Right renal cortex interstitium (tissue), 3 donors: ENCODE results near the gene ZBTB16. TPM values are rescaled to one million over a fixed set of nuclear protein-coding genes. Genes with fewer than 3 reads are reported as not detected.

ENCODE experiments used
- DNase-seq, 3 donors: peaks; one replicate each; pipeline ENCODE4 v3.0.0-alpha.2; 2013; ENCODE audit warnings: low read depth in 3 of 3, low spot score in 2 of 3
- polyA plus RNA-seq, 3 donors: library from polyadenylated mRNA; unstranded; fragments of 120-200 nt; gene quantifications; one replicate each; pipeline ENCODE4 v1.2.1, GENCODE V29; 2013; ENCODE audit not compliant: insufficient read length in 3 of 3

Gene ZBTB16
- polyA plus RNA-seq, 3 donors: 1.1 to 1.8 (median 1.4) TPM

DNA sequence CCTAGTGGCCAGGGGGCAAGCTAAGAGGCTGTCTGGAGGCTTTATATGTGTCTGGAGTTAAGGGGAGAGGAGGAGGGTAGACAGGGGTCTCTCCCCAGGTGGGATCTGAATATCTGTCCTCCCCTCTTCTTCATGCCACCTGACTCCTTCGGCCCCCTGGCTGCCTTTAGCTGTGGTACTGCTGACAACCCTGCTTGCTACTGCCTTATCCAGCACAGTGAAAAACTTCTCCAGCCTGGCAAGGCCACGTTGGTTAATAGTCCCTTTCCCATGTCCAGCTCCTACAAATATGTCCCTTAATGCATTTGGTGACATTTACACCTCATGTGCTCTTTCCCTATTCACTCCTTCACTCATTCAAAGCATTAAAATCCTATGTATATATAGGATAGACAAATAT, 194.3 kb downstream of the ZBTB16 start:
- no peak for DNase-seq

DNA sequence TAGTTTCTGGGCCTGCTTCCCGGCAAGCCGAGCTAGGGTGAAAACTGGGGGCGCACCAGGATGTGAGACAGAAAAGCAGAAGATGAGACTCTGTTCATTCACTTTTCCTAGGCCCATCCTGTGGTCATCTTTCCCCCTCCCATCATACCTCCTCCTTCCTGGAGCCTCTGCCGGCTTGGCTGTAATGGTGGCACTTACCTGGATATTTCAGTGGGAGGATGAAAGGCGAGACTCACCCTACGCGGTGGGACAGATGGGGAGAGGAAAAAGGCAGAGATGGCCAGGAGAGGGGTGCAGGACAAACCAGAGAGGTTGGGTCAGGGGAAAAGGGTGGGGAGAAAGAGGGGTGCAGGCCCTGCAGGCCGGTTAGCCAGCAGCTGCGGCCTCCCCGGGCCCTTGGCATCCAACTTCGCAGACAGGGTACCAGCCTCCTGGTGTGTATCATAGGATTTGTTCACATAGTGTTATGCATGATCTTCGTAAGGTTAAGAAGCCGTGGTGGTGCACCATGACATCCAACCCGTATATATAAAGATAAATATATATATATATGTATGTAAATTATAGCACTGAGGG, 195.1 kb downstream of the ZBTB16 start:
- DNase-seq: no peak

DNA sequence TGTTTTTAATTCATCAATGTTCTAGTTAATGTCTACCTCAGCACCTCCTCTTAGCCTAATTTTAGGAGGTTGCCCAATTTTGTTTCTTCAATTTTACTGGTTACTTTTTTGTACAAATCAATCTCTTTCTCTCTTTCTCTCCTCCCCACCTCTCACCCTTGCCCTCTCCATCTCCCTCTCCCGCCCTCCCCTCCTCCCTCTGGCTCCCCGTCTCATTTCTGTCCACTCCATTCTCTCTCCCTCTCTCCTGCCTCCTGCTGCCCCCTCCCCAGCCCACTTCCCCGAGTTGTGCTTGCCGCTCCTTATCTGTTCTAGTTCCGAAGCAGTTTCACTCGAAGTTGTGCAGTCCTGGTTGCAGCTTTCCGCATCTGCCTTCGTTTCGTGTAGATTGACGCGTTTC, 195.8 kb downstream of the ZBTB16 start:
- DNase-seq: no peak

DNA sequence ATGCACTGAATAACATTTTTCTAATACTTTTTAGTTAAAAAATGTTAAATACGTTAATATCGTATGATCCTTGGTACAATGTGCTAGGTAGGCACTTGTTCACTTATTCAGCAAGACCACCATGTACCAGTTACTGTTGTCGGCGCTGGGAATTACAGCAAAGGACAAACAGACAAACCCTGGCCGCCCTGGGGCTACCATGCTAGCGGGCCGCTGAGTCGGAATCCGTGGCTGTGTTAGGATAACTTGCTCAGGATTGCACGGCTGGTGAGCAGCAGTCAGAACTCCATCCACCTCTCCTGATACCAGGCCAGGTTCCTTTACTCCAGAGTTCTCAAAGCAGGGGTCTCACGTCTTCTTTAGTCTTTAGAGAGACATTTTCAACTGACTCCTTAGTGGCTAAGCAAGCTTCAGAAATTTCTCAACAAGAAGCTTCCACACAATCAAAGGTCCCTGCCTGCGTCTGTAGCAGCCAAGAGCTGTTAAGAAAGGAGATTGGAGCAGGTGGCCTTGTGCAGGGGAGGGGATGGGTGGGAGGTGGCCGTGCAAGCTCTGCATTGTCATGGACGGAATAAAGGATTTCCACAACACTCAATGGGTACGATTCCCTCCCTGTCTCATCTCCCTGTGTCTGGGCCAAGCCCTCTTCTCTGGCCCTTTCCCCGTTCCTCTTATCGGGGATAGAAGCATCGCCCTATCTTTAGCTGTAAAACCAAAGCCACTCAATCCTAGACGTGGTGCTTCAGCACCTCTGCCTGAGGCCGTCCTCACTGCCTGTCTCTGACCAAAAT, 196.9 kb downstream of the ZBTB16 start:
- no peak for DNase-seq

GRCh38 chr11:114256967-114257286, 197.4 kb downstream of the ZBTB16 start:
- DNase-seq: no peak

GRCh38 chr11:114257621-114258558, 198.4 kb downstream of the ZBTB16 start:
- no peak for DNase-seq

GRCh38 chr11:114258696-114259095, 199.2 kb downstream of the ZBTB16 start:
- no peak for DNase-seq

- DNase-seq: no peak
Observed at GRCh38 chr11:114259124-114259526, 199.6 kb downstream of the ZBTB16 start.

GRCh38 chr11:114259551-114259983, 200.1 kb downstream of the ZBTB16 start:
- no peak for DNase-seq

DNA sequence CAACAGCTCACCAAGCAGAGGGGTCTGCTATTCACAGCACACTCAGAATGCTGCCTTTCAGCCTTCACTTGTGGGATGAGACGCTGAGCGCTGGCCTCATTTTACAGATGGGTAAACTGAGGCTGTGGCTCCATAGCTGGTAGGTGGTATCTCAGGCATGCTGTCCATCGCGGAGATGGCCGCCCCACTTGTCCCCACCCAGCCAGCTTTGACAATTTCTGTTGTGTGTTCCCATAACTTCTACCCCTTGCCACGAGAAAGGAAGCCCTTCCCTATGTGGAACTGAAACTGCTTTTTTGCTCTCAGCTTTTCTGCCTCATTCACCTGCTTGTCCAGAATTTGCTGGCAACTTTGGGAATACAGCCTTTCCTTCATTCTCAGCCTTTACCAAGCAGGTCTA, 200.6 kb downstream of the ZBTB16 start:
- no peak for DNase-seq

GRCh38 chr11:114260483-114260882, 201.0 kb downstream of the ZBTB16 start:
- no peak for DNase-seq

- DNase-seq: no peak
Observed at GRCh38 chr11:114261791-114262190, 202.3 kb downstream of the ZBTB16 start.

DNA sequence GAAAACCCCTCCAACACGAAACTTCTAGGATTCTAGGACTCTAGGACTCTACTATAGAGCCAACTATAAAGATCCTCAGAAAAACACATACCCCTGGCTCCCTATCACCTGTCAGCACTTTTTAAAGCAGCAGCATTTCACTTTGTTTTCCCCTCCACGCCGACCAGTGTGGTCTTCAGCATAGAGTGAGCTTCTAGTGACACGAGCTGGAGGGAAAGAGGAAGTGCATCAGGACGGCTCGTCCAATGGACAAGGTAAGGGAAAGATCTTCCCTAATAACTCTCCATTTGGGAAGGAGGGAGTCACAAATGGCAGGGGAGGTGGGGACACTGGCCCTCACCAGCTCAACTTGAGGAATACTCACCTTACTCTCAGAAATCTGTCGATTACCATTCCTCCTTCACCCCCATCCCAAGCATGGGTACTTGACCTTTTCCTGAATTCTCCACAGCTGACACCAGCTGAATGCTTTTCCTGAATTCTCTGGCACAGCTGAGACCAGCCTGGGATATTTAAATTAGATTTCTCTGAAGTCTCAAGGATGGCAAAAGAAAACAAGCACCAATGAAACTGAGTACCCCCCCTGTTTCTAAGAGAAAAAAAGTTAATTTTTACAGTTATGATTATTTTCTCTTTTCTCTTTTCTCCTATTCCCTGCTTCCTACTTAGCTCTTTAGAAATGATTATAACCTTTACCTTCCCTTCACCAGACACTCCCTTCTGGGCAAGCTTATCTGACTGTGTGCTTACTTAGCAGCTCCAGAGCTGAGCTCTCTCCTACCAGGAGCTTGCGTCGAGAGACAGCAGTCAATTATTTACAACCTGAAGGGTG, 203.4 kb downstream of the ZBTB16 start:
- no peak for DNase-seq

DNA sequence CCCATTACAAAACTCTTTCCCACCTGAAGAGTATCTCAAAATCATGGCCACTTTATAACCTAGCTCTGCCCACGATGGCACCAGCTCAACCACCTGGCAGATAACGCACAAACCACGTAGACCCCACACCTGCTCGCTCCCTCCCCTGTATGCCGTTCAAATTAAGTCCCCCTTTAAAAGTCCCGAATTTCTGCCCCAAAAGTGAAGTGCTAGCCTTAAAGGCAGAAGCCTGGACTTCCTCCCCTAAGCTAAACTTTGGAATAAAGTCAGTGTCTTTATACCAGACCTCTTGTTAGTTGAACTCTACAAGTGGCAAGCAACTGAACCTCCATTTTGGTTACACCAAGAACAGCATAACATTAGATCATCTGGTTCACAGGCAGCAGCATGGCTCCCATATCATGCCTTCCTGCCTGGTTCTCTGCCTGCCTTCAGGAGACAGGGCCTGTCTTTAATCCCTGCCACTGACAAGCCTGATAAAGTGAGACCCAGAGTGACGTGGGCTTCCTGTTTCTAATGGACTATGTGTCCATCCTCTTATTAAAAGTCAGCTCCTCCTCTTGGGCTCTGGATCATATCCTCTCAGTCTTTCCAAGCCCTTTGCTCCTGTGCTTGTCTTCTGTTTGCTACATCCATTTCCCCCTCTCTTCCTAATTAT, 204.1 kb downstream of the ZBTB16 start:
- DNase-seq: no peak

DNA sequence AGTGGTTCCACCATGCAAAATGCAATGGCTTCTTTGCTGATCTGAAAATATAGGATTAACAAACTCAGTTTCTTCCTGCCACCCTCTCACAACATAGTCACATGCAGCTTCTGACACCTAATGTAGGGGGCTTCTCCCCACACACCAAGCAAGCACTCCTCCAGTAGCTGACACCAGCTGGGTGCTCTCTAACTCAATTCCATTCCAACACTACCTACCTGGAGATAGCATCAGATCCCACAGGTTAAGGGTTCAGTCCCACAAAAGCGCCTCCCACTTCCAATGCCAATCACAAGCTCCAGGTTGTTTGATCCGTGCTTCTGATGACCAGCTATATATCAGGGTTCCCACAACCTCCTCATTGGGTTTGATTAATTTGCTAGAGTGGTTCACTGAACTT, 204.9 kb downstream of the ZBTB16 start:
- DNase-seq: no peak

DNA sequence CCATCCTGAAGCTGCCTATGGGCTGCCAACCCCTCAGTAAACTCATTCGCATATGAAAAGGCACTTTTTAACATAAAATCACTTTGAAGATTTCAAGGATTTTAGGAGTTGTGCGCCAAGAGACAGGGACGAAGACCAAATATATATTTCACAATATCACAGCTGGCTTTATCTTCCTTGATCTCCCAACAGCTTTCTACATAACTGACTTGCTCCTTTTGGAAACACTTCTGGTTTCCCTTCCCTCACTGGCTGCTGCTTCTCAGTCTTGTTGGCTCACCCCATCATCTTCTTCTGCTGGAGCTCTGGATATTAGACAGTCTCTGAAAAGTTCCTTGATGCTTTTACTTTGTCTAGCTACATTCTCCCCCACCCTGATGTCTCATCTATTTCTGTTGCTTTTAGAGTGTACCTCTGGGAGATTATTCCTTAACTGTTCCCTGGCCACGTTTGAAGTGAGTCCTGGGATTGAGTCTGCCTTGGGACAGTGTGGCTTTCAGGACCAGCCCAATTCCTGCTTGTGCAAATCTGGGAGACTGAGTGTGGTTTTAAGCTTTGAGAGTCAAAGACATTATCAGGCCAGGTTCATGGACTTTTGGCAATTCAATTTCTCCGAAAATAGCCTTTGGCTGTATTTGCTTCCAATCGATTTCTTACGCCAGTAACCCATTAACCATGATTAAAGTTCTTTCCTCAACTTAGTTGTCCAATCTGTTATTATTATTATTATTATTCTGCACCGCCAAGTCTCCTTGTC, 205.8 kb downstream of the ZBTB16 start:
- no peak for DNase-seq

- DNase-seq: no peak
Observed at GRCh38 chr11:114269498-114269897, 210.0 kb downstream of the ZBTB16 start.

DNA sequence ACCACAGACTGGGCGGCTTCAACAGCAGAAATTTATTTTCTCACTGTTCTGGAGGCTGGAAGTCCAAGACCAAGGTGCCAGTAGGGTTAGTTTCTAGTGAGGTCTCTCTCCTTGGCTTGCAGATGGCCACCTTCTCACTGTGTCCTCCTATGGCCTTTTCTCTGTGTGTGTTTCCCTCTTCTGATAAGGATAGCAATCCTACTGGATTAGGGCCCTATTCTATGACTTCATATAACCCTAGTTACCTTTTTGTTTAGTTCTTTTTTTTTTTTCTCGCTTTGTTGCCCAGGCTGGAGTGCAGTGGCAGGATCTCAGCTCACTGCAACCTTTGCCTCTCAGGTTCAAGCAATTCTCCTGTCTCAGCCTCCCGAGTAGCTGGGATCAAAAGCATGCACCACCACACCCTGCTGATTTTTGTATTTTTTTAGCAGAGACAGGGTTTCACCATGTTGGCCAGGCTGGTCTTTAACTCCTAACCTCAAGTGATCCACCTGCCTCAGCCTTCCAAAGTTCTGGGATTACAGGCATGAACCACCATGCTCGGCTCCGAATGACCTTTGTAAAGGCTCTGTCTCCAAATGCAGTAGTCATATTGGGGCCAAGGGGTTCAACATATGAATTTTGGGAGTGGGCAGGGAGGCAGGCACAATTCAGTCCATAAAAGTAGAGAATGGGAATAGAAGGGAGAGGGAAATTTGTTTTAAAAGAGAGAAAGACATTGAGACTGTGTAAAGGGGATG, 211.2 kb downstream of the ZBTB16 start:
- DNase-seq: no peak

- no peak for DNase-seq
Observed at GRCh38 chr11:114271316-114271715, 211.8 kb downstream of the ZBTB16 start.
